Kidney epithelial cell (primary cell): ENCODE results near the gene ST8SIA6. TPM values are rescaled to one million over a fixed set of nuclear protein-coding genes. Genes with fewer than 3 reads are reported as not detected.

Source experiments
- DNase-seq: peaks from one replicate; pipeline ENCODE4 v3.0.0-alpha.2; 2010; ENCODE audit warnings: low read depth
- H3K27me3 ChIP-seq: 2 replicates; pipeline ENCODE4 v1.6.0; 2011; ENCODE audit warnings: low read length; ENCODE audit not compliant: control insufficient read depth, insufficient read depth
- H3K36me3 ChIP-seq: 2 replicates; pipeline ENCODE4 v1.5.1; 2011; ENCODE audit warnings: low read length; ENCODE audit not compliant: control insufficient read depth, insufficient read depth
- H3K4me3 ChIP-seq: 2 replicates; pipeline ENCODE4 v1.5.1; 2011; ENCODE audit warnings: low read depth, mild to moderate bottlenecking, control low read depth, low read length
- CTCF ChIP-seq: IDR thresholded peaks from 2 replicates; pipeline ENCODE4 v1.5.1; 2011; ENCODE audit warnings: mild to moderate bottlenecking, moderate library complexity, low read length, control low read depth, inconsistent platforms; ENCODE audit not compliant: insufficient read depth, poor library complexity, severe bottlenecking
- total RNA-seq: library from RNA; depleted of rRNA; stranded (reverse); fragments of >200 nt; gene quantifications from 2 replicates; pipeline ENCODE4 v1.2.3, GENCODE V29; 2015

ST8SIA6 gene
- total RNA-seq, 1 donor from 2014 or later, result not detected

DNA sequence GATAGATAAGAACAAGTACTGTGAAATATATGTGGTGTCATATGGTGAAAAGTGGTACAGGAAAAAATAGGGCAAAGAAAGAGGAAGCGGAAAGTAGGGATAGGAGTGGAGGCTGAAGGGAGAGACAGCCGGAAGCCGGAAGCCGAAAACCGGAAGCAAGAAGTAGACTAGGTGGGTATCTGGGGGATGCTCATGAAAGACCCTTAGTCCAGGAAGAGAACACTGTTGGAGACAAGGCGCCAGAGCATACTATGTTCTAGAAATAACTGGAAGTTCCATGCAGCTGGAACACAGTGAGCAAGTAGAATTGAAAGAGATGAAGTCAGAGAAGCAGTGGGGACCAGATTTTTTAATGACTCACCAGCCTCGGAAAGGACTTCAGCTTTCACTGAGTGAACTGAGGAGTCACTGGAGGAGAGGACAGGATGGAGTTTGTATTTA lies 22.5 kb downstream of the ST8SIA6 start:
- Histone ChIP-seq H3K4me3 (no peak overlapping the region), H3K27me3 (no peaks in the 10 kb centered on the region), H3K36me3 (no peaks in the 10 kb centered on the region)
- no peak for TF ChIP-seq CTCF
- no peak for DNase-seq

GRCh38 chr10:17430647-17431355 lies 23.6 kb downstream of the ST8SIA6 start:
- Histone ChIP-seq H3K4me3 (no peak overlapping the region), H3K27me3 (no peaks in the 10 kb centered on the region), H3K36me3 (no peaks in the 10 kb centered on the region)
- DNase-seq, result peak; percentile 18
- TF ChIP-seq CTCF, result peak; percentile 93

- DNase-seq, result no peak
- no peaks in the 10 kb centered on the region for H3K27me3 ChIP-seq
- TF ChIP-seq CTCF, result no peak
- no peak overlapping the region for H3K4me3 ChIP-seq
- H3K36me3 ChIP-seq, result no peaks in the 10 kb centered on the region
Observed at GRCh38 chr10:17429490-17429889, 24.9 kb downstream of the ST8SIA6 start.

- H3K4me3 ChIP-seq, result no peak overlapping the region
- no peak for DNase-seq
- TF ChIP-seq CTCF, result no peak
- no peaks in the 10 kb centered on the region for H3K27me3 ChIP-seq
- H3K36me3 ChIP-seq, result no peaks in the 10 kb centered on the region
Observed at GRCh38 chr10:17428351-17429097, 25.9 kb downstream of the ST8SIA6 start.

- Histone ChIP-seq H3K36me3 (no peaks in the 10 kb centered on the region), H3K27me3 (no peaks in the 10 kb centered on the region), H3K4me3 (no peak overlapping the region)
- no peak for TF ChIP-seq CTCF
- no peak for DNase-seq
Observed at GRCh38 chr10:17427666-17428350, 26.6 kb downstream of the ST8SIA6 start.
